CD4-positive, alpha-beta T cell (primary cell): ENCODE measurements around the gene AFAP1. TPM values are rescaled to one million over a fixed set of nuclear protein-coding genes. Genes with fewer than 3 reads are reported as not detected.

Experiments used
- ATAC-seq: fragments of 200-7000 bp; cut with Tn5 transposase; one replicate; pipeline ENCODE4 v1.10.0; 2022; ENCODE audit warnings: mild to moderate bottlenecking; ENCODE audit not compliant: poor library complexity
- CTCF ChIA-PET: fragments of 350-600 bp; sonication (Branson Sonifier 250); formaldehyde crosslinking; loops from one replicate; lab custom pipeline; 2021; ENCODE audit warnings: antibody characterized with exemption, inconsistent platforms; lab: Charles Lee
- POLR2A ChIA-PET: fragments of 350-600 bp; sonication (Branson Sonifier 250); formaldehyde crosslinking; loops from one replicate; lab custom pipeline; 2021; ENCODE audit warnings: antibody characterized with exemption, inconsistent platforms; lab: Charles Lee
- DNase-seq, 14 experiments: peaks; one replicate each; pipeline ENCODE4 v3.0.0-alpha.2; 2013 to 2020; ENCODE audit warnings: mixed read lengths in 2 of 14
- H3K27ac ChIP-seq, 2 donors: one replicate each; pipeline versions ENCODE4 v1.5.1 to v1.7.0; 2013; ENCODE audit warnings: low read length in 2 of 2, low read depth in 1 of 2, mild to moderate bottlenecking in 1 of 2
- H3K27me3 ChIP-seq, 2 experiments: 1 replicate in 1 of 2; 2 replicates in 1 of 2; pipeline versions ENCODE4 v1.6.1 to v1.7.0; 2013; ENCODE audit warnings: low read length in 2 of 2, control low read depth in 1 of 2, mild to moderate bottlenecking in 1 of 2, moderate library complexity in 1 of 2; ENCODE audit not compliant: insufficient read depth in 2 of 2, control insufficient read depth in 1 of 2
- H3K36me3 ChIP-seq: one replicate; pipeline ENCODE4 v1.6.1; 2013; ENCODE audit warnings: low read length, control low read depth; ENCODE audit not compliant: insufficient read depth
- H3K4me1 ChIP-seq: one replicate; pipeline ENCODE4 v1.6.1; 2013; ENCODE audit warnings: low read length, control low read depth; ENCODE audit not compliant: insufficient read depth
- H3K4me3 ChIP-seq: one replicate; pipeline ENCODE4 v1.5.1; 2013; ENCODE audit warnings: mild to moderate bottlenecking, low read length, moderate library complexity
- H3K9me3 ChIP-seq, 2 experiments: 1 replicate in 1 of 2; 2 replicates in 1 of 2; pipeline versions ENCODE4 v1.6.1 to v1.7.0; 2013; ENCODE audit warnings: low read length in 2 of 2, mild to moderate bottlenecking in 2 of 2, control low read depth in 1 of 2, moderate library complexity in 1 of 2; ENCODE audit not compliant: control insufficient read depth in 1 of 2, insufficient read depth in 1 of 2
- H3K27ac Mint-ChIP-seq: one replicate; pipeline ENCODE4 v1.8.0; 2020; ENCODE audit warnings: mixed read lengths
- H3K27me3 Mint-ChIP-seq: one replicate; pipeline ENCODE4 v1.8.0; 2021; ENCODE audit warnings: mixed read lengths
- H3K36me3 Mint-ChIP-seq: one replicate; pipeline ENCODE4 v1.8.0; 2021; ENCODE audit warnings: low read depth, mixed read lengths
- H3K4me1 Mint-ChIP-seq: one replicate; pipeline ENCODE4 v1.8.0; 2021; ENCODE audit warnings: low read depth, mixed read lengths
- H3K4me3 Mint-ChIP-seq: one replicate; pipeline ENCODE4 v1.8.0; 2020; ENCODE audit warnings: mild to moderate bottlenecking, mixed read lengths
- H3K9me3 Mint-ChIP-seq: one replicate; pipeline ENCODE4 v1.8.0; 2020; ENCODE audit warnings: mixed read lengths
- intact Hi-C, 2 experiments: fragments of 100-400 bp; cut with DNase I in 1 of 2; cut with micrococcal nuclease in 1 of 2; formaldehyde crosslinking; loops; one replicate each; pipeline versions ENCODE4 v1.15.1 to v1.9.0; 2023 to 2025; cut with DNase I, micrococcal nuclease
- total RNA-seq, 174 experiments: library from RNA in 2 of 174; stranded (reverse) in 2 of 174; gene quantifications; one replicate each; pipeline ENCODE4 v1.2.3 and lab custom pipeline; 2021 to 2026
- TF ChIP-seq, protein P1 (sequence below): fragments of 200-600 bp; IDR thresholded peaks from one replicate; pipeline ENCODE4 v1.8.0; 2022; ENCODE audit warnings: antibody characterized with exemption, mild to moderate bottlenecking

Gene AFAP1
- total RNA-seq, 2 experiments from 2014 or later = 9.8 to 10.9 TPM

DNA sequence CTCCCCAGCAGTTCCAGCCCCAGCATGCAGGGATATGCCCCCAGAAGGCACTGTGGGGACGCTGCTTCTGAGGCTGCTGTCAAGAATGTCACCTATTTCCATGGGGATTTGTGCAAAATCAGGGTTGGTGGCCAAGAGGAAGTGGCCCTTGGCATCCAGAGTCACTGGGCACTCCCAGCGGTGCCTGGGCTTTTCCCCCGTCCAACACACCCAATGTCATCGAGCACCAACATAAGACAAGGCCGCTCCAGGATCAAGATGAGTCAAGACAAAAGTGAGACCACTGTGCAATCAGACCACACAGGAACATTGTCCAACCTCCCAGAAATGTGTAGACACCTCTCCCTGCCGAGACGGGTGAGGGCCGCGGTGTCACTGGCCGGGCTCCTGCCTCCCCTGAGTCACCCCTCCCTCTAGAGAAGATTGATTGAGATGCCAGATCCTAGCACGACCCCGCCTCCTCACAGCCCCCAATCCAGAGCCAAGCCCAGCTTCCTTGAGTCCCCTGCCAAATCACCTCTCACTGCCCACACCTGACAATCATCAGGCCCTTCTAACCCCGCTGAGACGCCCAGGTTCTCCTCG is 194.3 kb downstream of the AFAP1 start:
- intact Hi-C loops = no loop called here
- Mint-ChIP-seq H3K27ac (no peak overlapping the region), H3K4me3 (no peak overlapping the region), H3K36me3 (no peaks in the 10 kb centered on the region), H3K9me3 (no peaks in the 10 kb centered on the region), H3K4me1 (peaks cover 14% of the 10 kb centered on the region), H3K27me3 (no peaks in the 10 kb centered on the region)
- TF ChIP-seq, protein P1, sequence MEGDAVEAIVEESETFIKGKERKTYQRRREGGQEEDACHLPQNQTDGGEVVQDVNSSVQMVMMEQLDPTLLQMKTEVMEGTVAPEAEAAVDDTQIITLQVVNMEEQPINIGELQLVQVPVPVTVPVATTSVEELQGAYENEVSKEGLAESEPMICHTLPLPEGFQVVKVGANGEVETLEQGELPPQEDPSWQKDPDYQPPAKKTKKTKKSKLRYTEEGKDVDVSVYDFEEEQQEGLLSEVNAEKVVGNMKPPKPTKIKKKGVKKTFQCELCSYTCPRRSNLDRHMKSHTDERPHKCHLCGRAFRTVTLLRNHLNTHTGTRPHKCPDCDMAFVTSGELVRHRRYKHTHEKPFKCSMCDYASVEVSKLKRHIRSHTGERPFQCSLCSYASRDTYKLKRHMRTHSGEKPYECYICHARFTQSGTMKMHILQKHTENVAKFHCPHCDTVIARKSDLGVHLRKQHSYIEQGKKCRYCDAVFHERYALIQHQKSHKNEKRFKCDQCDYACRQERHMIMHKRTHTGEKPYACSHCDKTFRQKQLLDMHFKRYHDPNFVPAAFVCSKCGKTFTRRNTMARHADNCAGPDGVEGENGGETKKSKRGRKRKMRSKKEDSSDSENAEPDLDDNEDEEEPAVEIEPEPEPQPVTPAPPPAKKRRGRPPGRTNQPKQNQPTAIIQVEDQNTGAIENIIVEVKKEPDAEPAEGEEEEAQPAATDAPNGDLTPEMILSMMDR = no peak
- no peak overlapping the region for H3K4me3 ChIP-seq
- no peaks in the 10 kb centered on the region for H3K27me3 ChIP-seq
- no peak overlapping the region for H3K27ac ChIP-seq
- H3K9me3 ChIP-seq = no peaks in the 10 kb centered on the region
- ATAC-seq (no peak), DNase-seq (peak in 1 of 14 experiments; percentile 24)
- H3K4me1 ChIP-seq = no peaks in the 10 kb centered on the region
- no peaks in the 10 kb centered on the region for H3K36me3 ChIP-seq
- ChIA-PET CTCF (no interaction called here), POLR2A (no interaction called here)

DNA sequence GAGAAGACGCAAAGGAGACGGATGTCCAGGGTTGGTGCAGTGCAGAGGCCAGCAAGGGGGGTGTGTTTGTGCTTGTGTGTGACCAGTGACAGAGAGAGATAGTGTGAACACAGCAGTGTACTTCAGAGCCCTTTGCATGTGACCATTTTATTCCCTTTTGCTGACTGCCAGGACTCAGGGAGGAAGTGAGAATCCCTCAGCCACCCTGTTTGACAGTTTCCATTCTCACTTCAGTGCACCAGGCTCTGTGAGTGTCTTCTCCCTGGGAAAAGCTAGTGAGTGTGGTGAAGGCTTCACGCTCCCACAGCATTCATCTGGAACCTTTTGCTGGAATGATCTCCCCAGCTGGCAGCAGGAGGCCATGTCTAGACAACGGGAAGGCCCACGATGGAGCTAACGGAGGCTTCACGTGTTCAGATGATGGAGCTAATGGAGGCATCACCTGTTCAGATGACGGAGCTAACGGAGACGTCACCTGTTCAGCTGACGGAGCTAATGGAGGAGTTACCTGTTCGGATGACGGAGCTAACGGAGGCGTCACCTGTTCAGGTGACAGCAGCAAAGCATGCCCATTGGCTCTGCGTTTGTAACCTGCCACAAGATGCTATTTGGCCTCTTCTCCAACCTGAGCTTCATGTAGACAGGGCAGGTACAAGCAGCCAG is 195.4 kb downstream of the AFAP1 start:
- ChIA-PET POLR2A (no interaction called here), CTCF (no interaction called here)
- ATAC-seq (no peak), DNase-seq (no peak)
- no peaks in the 10 kb centered on the region for H3K27me3 Mint-ChIP-seq
- Histone ChIP-seq H3K4me3 (no peak overlapping the region), H3K9me3 (peaks cover 0 to 5% of the 10 kb centered on the region in 2 experiments), H3K27me3 (no peaks in the 10 kb centered on the region), H3K4me1 (no peaks in the 10 kb centered on the region), H3K27ac (no peak overlapping the region), H3K36me3 (no peaks in the 10 kb centered on the region)
- H3K4me3 Mint-ChIP-seq = no peak overlapping the region
- H3K4me1 Mint-ChIP-seq = peaks cover 5% of the 10 kb centered on the region
- no peaks in the 10 kb centered on the region for H3K36me3 Mint-ChIP-seq
- no peak overlapping the region for H3K27ac Mint-ChIP-seq
- no peaks in the 10 kb centered on the region for H3K9me3 Mint-ChIP-seq
- intact Hi-C loops = no loop called here
- TF ChIP-seq, protein P1 = no peak

DNA sequence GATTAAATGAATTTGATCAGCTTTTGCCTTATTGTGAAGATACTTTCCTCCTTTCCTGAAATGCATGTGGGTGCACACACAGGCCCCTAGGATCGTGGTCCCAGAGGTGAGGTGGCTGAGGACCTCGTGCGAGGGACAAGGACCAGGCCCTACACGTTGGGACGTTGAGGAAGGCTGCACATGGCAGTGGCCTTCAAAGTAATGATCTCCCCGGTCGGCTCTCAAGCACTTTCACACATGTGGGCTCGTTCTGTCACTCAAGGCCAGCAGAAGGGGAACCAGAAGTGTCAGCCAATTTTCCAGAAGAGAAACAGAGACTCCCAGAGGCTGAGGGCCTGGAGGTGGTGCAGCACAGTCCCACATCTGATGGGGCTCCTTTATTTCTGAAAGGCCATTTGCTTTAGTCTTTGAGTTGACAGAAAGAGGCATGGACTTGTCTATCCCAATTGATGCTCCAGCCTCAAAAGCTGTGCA is 196.8 kb downstream of the AFAP1 start:
- TF ChIP-seq, protein P1 = no peak
- H3K27me3 Mint-ChIP-seq = no peaks in the 10 kb centered on the region
- H3K4me1 ChIP-seq = no peaks in the 10 kb centered on the region
- peaks cover 0 to 18% of the 10 kb centered on the region in 2 experiments for H3K9me3 ChIP-seq
- no peak overlapping the region for H3K27ac ChIP-seq
- no peaks in the 10 kb centered on the region for H3K27me3 ChIP-seq
- CTCF ChIA-PET = no interaction called here
- no peaks in the 10 kb centered on the region for H3K36me3 ChIP-seq
- POLR2A ChIA-PET = no interaction called here
- H3K9me3 Mint-ChIP-seq = no peaks in the 10 kb centered on the region
- no peaks in the 10 kb centered on the region for H3K36me3 Mint-ChIP-seq
- no peak overlapping the region for H3K4me3 ChIP-seq
- no peak for DNase-seq
- no peak overlapping the region for H3K27ac Mint-ChIP-seq
- ATAC-seq = no peak
- H3K4me3 Mint-ChIP-seq = no peak overlapping the region
- intact Hi-C loops = no loop called here
- no peaks in the 10 kb centered on the region for H3K4me1 Mint-ChIP-seq
